ENCODE data around the gene FAM227B.
"Not testable (repeated sequence)": the region's sequence is repeated elsewhere in the genome, so short reads cannot be mapped to it uniquely, and the experiment has no call there.

Gene FAM227B

GRCh38 chr15:49620658-49621368 is at the start of gene FAM227B, which contains the start of gene DTWD1:
Gene FAM227B (minus strand): TSS chr15:49620818. CDS start chr15:49615171, 5,647 bp downstream.
Gene DTWD1 (plus strand): TSS chr15:49621048. CDS start chr15:49625168, 4,120 bp downstream.
- DNase-seq, result peak; percentile 93 to 94

- DNase-seq, result no peak
Observed at GRCh38 chr15:49669288-49669687, 48.7 kb upstream of the FAM227B start.

GRCh38 chr15:49666486-49666885 is 45.9 kb upstream of the FAM227B start:
- not testable (repeated sequence) for DNase-seq

GRCh38 chr15:49664716-49665115 is 44.1 kb upstream of the FAM227B start:
- no peak for DNase-seq

GRCh38 chr15:49656734-49657133 is 36.1 kb upstream of the FAM227B start:
- DNase-seq, result no peak

DNA sequence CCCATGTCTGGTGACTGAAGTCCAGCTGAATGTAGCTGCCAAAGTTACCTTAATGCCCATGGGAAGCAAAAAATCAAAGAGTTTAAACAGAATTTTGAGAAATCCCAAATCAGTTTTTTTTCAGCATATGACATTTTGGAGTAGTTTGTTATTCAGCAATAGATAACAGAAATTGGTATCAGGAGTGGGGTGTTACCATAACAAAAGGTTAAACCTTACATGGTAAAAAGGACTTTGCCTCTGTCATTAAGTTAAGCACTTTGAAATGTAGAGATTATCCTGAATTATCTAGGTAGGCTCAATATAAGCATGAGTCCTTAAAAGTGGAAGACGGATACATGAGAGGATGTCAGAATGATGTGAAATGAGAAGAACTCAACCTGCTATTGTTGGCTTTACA is 32.3 kb upstream of the FAM227B start:
- no peak for DNase-seq

GRCh38 chr15:49650676-49651075 is 30.1 kb upstream of the FAM227B start:
- no peak for DNase-seq

DNA sequence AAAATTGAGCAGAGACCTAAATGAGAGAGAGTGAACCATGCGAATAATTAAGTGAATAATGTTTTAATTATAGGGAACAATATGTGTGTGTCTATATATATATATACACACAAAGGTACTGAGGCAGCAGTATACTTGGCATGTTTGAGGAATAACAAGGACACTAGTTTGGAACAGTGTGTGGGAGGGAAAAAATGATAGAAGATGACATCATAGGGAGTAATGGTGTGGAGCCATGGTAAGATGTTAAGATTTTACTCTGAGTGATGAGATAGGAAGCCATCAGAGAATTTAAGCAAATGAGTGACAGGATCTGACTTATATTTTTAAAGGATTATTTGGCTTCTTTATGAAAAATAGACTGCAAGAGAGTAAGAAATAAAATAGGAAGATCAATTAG is 29.4 kb upstream of the FAM227B start:
- no peak for DNase-seq

GRCh38 chr15:49646891-49647290 is 26.3 kb upstream of the FAM227B start:
- no peak for DNase-seq

- no peak for DNase-seq
Observed at GRCh38 chr15:49645941-49646340, 25.3 kb upstream of the FAM227B start.

DNA sequence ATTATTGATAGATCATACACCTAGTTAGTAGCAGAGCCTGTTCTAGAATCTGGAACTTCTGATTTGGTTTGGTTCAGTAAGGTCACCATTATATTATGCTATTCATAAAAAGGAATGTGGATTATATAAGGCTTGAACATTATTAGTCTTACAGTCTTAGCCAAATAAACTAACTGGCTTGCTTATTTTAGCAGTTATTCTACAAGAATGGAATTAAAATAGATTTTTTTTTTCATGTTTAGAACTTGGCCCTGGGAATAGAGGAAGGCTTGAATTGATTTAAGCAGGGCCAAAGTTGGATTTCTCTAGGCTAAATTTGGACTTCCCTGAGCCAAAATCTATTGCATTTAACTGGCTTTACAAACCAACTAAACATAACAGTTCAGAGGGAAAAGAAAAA is 24.7 kb upstream of the FAM227B start:
- no peak for DNase-seq

GRCh38 chr15:49644364-49644794 is 23.8 kb upstream of the FAM227B start:
- no peak for DNase-seq

DNA sequence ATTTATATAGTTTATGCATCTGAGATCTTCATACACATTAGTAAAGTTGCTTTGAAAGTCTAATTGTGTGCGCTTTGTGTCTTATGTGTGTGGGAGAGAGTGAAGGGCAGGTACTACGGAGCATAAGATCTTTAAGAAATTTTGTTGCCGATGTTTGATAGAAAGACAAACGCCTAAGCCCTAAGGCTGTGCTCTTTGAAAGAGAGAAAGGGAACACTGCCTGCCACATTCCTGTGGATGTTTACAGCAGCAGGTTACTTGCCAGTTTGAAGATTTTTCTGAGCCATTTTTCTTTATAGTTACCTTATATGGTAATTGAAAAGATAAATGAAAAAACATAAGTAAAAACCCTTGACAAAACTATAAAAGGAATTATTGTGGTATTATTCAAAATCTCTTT is 17.2 kb upstream of the FAM227B start:
- DNase-seq, result no peak

DNA sequence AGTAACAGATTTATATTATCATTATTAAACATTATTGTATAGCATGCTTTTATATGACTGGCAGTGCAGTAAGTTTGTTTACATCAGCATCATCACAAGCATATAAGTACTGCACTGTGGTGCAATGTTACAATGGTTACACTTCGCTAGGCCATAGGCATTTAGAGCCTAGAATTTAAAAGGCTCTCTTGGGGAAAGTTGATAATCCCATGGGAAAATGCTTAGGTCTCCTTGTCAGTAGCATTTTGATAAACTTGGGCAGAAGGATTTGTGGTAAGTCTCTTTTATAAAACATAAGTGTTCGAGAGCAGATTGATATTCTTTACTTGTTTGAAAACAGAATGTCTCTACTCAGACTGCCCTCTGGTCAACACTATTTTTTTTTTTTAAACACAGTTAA is 7.8 kb upstream of the FAM227B start:
- no peak for DNase-seq

- DNase-seq, result no peak
Observed at GRCh38 chr15:49627407-49627877, 6.8 kb upstream of the FAM227B start.

DNA sequence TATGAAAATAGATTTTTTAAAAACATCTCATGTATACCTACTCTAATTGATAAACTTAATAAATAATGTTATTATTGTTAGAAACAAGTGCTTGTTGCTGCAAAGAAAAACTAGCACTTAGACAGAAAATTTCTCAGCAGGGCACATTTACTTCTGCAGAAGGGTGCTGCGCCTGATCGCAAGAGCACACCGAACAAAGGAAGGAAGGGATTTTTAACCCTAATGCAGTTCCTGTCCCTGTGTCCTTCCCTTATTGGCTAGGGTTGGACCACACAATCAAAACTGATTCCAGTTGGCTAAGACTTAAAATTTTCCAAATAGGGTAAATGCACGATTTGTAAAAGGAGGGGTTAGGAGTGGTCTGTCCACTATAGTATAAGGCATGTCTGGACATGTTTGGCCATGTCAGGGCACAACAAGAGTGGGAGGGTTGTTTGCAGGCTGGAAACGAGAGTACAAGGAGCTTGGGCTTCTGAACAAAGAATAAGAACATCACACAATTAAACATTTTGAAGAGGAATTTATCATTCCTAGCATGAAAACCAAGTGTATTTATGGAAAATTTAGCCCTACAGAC is 4.9 kb upstream of the FAM227B start:
- DNase-seq, result no peak

GRCh38 chr15:49624056-49624455 is 3.4 kb upstream of the FAM227B start:
- DNase-seq, result no peak

DNA sequence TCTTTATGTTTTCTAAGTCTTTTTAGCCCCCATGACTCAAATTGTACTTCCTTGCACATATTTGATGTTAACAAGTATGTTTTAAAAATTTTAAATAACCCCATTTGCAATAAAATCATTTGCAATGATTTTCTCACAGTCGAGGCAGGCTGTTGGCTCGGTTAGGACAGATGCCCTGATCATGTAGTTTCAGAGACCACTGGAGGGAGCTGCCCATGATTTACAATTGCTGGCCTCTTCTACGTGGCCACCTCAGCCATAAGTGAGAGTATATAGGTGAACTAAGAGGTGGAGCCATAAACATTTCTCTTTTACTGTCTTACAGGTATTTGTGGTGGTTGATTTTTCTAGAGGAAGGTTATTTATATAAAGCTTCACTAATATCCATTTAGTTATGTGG is 1.9 kb upstream of the FAM227B start:
- no peak for DNase-seq

DNA sequence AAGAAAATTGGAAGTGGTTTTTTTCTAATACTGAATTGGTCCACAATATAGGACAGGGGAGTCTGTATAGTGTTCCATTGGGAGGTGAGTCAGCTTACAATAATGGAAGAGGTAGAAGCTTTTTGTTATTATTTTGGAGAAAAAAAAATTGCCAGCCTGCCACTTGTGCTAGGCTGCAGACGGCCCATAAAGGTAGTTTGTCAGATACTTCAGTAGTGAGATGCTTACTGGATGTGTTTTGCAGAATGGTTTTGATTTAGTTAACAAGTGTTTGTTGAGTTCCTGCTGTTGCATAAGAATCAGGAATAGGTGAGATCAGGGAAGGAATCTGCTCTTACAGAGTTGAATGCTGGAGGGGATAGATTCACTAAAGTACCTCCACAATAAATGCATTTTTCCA is 1.3 kb upstream of the FAM227B start:
- DNase-seq, result no peak

- peak; percentile 15 to 53 for DNase-seq
Observed at GRCh38 chr15:49621401-49621811, 788 bp upstream of the FAM227B start.

DNA sequence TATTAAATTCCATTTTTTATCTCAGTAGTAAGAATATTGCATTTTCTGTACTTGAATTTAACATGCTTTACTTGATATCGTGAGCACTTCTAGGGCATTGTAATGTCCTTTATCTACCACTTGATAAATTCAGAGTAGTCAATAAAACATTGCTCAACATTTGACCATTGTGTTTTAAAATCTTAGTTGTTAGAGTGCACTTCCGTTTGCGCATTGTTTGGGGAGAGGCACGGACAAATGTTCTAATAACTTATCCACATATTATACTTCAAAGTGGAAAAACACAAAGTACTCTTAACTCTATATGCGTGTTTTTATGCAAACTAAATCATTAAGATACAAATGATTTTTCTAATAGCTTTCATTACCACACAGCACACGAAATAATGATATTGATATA is 419 bp downstream of the FAM227B start:
- peak; percentile 39 to 42 for DNase-seq

DNA sequence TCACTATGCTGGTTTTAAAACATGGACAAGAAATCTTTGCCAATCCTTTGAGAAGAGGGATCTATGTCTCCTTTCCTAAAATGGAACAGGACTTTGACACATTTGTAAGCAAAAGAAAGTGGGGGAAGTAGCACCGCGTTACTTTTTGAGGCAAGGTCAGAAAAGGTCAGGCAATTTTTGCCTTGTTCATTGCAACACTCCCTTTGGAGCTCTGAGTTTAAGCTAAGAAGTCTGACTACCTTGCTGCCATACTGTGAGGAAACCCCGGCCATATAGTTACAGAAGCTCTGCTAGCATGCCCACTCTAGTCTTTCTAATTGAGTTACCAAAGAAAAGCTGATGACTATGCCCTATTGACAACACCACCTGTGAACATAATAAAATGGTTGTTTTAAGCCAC is 1.4 kb downstream of the FAM227B start:
- no peak for DNase-seq

GRCh38 chr15:49612240-49612639 is 8.4 kb downstream of the FAM227B start:
- not testable (repeated sequence) for DNase-seq

DNA sequence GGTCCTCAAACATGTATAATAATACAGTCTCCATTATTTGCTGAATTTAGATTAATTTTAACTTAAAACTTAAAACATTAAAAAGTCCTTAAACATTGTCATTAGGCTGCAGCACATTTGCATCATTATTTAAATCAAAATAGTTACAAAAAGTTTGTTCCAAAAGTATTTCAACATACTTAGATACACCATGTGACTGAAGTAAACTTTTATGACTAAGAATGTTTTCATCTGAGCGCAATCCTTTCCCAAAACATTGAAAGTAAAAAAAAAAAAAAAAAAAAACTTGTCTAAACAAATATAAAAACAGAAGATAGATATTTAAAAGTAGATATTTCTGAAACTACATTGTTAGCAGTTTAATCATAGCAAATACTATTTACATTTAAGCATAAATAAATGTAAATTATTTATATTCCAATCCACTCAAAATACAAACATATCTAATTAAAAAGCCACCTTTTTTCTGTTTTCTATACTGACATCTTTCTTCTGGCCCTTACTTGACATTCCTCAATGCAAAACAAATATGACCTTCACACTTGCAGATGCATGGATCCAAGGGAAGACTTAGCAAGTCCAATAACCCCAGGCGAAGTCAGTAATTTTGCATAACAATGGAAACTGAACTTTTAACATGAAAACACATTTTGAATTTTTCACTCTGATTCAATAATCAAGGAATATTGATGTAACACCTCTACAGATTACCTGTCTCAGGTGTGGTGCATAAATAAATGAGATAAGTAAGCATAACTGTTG is 10.3 kb downstream of the FAM227B start:
- DNase-seq, result no peak

Measured in AML-193 (cell line).